MM.1S (cell line): ENCODE data around the gene DLGAP1.

Experiments used
- DNase-seq: peaks from one replicate; pipeline ENCODE4 v3.0.0-alpha.2; 2015
- H2AFZ ChIP-seq: fragments of 300-600 bp; sonication (generic); 2 replicates; pipeline ENCODE4 v1.6.0; 2016; ENCODE audit warnings: antibody characterized with exemption, low read length
- H3F3A ChIP-seq: fragments of 300-600 bp; sonication (generic); 2 replicates; pipeline ENCODE4 v1.6.1; 2016; ENCODE audit warnings: mild to moderate bottlenecking, antibody characterized with exemption, low read length, moderate library complexity, mixed read lengths; ENCODE audit not compliant: insufficient read depth
- H3K27ac ChIP-seq: fragments of 300-600 bp; sonication (generic); 2 replicates; pipeline ENCODE4 v1.5.1; 2016; ENCODE audit warnings: mild to moderate bottlenecking, low read length
- H3K27me3 ChIP-seq: fragments of 300-600 bp; sonication (generic); replicated peaks from 2 replicates; pipeline ENCODE4 v1.6.0; 2016; ENCODE audit warnings: low read length; ENCODE audit not compliant: insufficient read depth
- H3K36me3 ChIP-seq: fragments of 300-600 bp; sonication (generic); replicated peaks from 2 replicates; pipeline ENCODE4 v1.6.1; 2016; ENCODE audit warnings: mild to moderate bottlenecking, low read length, mixed read lengths; ENCODE audit not compliant: insufficient read depth
- H3K4me1 ChIP-seq: fragments of 300-600 bp; sonication (generic); 2 replicates; pipeline ENCODE4 v1.6.1; 2016; ENCODE audit warnings: low read length, mixed read lengths
- H3K4me2 ChIP-seq: fragments of 300-600 bp; sonication (generic); 2 replicates; pipeline ENCODE4 v1.6.0; 2016; ENCODE audit warnings: low read depth, low read length
- H3K4me3 ChIP-seq: fragments of 300-600 bp; sonication (generic); 2 replicates; pipeline ENCODE4 v1.5.1; 2016; ENCODE audit warnings: low read length, mixed read lengths
- H3K79me2 ChIP-seq: fragments of 300-600 bp; sonication (generic); 2 replicates; pipeline ENCODE4 v1.6.1; 2016; ENCODE audit warnings: mixed run types, low read length, mixed read lengths
- H3K9ac ChIP-seq: fragments of 300-600 bp; sonication (generic); 2 replicates; pipeline ENCODE4 v1.6.1; 2016; ENCODE audit warnings: low read length, mixed read lengths
- H3K9me2 ChIP-seq: fragments of 300-600 bp; sonication (generic); replicated peaks from 2 replicates; pipeline ENCODE4 v1.6.1; 2016; ENCODE audit warnings: mild to moderate bottlenecking, low read length, mixed read lengths; ENCODE audit not compliant: insufficient read depth
- H3K9me3 ChIP-seq: fragments of 300-600 bp; sonication (generic); replicated peaks from 2 replicates; pipeline ENCODE4 v1.6.1; 2016; ENCODE audit warnings: mild to moderate bottlenecking, low read length, mixed read lengths; ENCODE audit not compliant: insufficient read depth
- H4K20me1 ChIP-seq: fragments of 300-600 bp; sonication (generic); 2 replicates; pipeline ENCODE4 v1.6.1; 2016; ENCODE audit warnings: mild to moderate bottlenecking, low read length, moderate library complexity, mixed read lengths; ENCODE audit not compliant: insufficient read depth
- CTCF ChIP-seq: fragments of 300-600 bp; sonication (generic); IDR thresholded peaks from 2 replicates; pipeline ENCODE4 v1.5.1; 2016; ENCODE audit warnings: antibody characterized with exemption, low read length, mixed read lengths
- EZH2 ChIP-seq: fragments of 300-600 bp; sonication (generic); optimal IDR thresholded peaks from 2 replicates; pipeline ENCODE3; 2017; ENCODE audit warnings: low read depth, mild to moderate bottlenecking, antibody characterized with exemption, low read length, mixed read lengths
- EZH2phosphoT487 ChIP-seq: fragments of 300-600 bp; sonication (generic); IDR thresholded peaks from 2 replicates; pipeline ENCODE4 v1.6.1; 2018; ENCODE audit warnings: antibody characterized with exemption, low read length

Gene DLGAP1

GRCh38 chr18:3914833-3915610, 540.1 kb downstream of the DLGAP1 start:
- H2AFZ ChIP-seq: no peak overlapping the region
- H3K27ac ChIP-seq: peak overlapping the region; percentile 66; the same call in 1 of the 2 replicates
- no peak overlapping the region for H3K4me3 ChIP-seq
- TF ChIP-seq EZH2 (no peak), EZH2phosphoT487 (no peak), CTCF (no peak)
- no peaks in the 10 kb centered on the region for H3K36me3 ChIP-seq
- no peaks in the 10 kb centered on the region for H3K9me3 ChIP-seq
- H4K20me1 ChIP-seq: no peaks in the 10 kb centered on the region
- H3K4me1 ChIP-seq: peaks cover 16% of the 10 kb centered on the region
- peak overlapping the region; percentile 36; the same call in 1 of the 2 replicates for H3K4me2 ChIP-seq
- H3K9me2 ChIP-seq: no peaks in the 10 kb centered on the region
- DNase-seq: peak; percentile 70
- peaks cover 14% of the 10 kb centered on the region; the same call in 1 of the 2 replicates for H3F3A ChIP-seq
- H3K27me3 ChIP-seq: no peaks in the 10 kb centered on the region
- H3K79me2 ChIP-seq: no peaks in the 10 kb centered on the region
- no peak overlapping the region for H3K9ac ChIP-seq

GRCh38 chr18:3914109-3914508, 541.0 kb downstream of the DLGAP1 start:
- H3K27ac ChIP-seq: peak overlapping the region; percentile 66; the same call in 1 of the 2 replicates
- no peaks in the 10 kb centered on the region for H3K9me2 ChIP-seq
- no peak overlapping the region for H3K4me3 ChIP-seq
- no peaks in the 10 kb centered on the region for H4K20me1 ChIP-seq
- no peaks in the 10 kb centered on the region for H3K9me3 ChIP-seq
- peaks cover 14% of the 10 kb centered on the region; the same call in 1 of the 2 replicates for H3F3A ChIP-seq
- no peaks in the 10 kb centered on the region for H3K36me3 ChIP-seq
- H3K79me2 ChIP-seq: no peaks in the 10 kb centered on the region
- TF ChIP-seq CTCF (no peak), EZH2phosphoT487 (no peak)
- H3K27me3 ChIP-seq: no peaks in the 10 kb centered on the region
- H2AFZ ChIP-seq: no peak overlapping the region
- peak overlapping the region; percentile 36; the same call in 1 of the 2 replicates for H3K4me2 ChIP-seq
- no peak overlapping the region for H3K9ac ChIP-seq
- no peak for DNase-seq
- peaks cover 16% of the 10 kb centered on the region for H3K4me1 ChIP-seq

- H3K27ac ChIP-seq: no peak overlapping the region
Measured at GRCh38 chr18:3912705-3913104, 542.4 kb downstream of the DLGAP1 start.

More at GRCh38 chr18:3912705-3913104, 542.4 kb downstream of the DLGAP1 start:
- no peak overlapping the region for H3K9ac ChIP-seq
- H2AFZ ChIP-seq: no peak overlapping the region
- no peak for TF ChIP-seq EZH2phosphoT487
- no peak for TF ChIP-seq CTCF
- TF ChIP-seq EZH2: no peak
- H3K36me3 ChIP-seq: no peaks in the 10 kb centered on the region
- peaks cover 14% of the 10 kb centered on the region; the same call in 1 of the 2 replicates for H3F3A ChIP-seq
- peaks cover 16% of the 10 kb centered on the region for H3K4me1 ChIP-seq
- H3K9me3 ChIP-seq: no peaks in the 10 kb centered on the region
- no peaks in the 10 kb centered on the region for H4K20me1 ChIP-seq
- no peak overlapping the region for H3K4me2 ChIP-seq
- no peaks in the 10 kb centered on the region for H3K9me2 ChIP-seq
- DNase-seq: no peak
- H3K79me2 ChIP-seq: no peaks in the 10 kb centered on the region
- no peaks in the 10 kb centered on the region for H3K27me3 ChIP-seq
- H3K4me3 ChIP-seq: no peak overlapping the region
